Spleen (tissue), 7 donors: ENCODE measurements around the gene IRGC.

Experiments
- POLR2AphosphoS5 ChIP-seq, 3 donors: sonication (generic); formaldehyde crosslinking; IDR thresholded peaks; one replicate each; pipeline ENCODE4 v1.5.1; 2017; ENCODE audit warnings: antibody characterized with exemption in 3 of 3
- TF ChIP-seq, protein P1 (sequence below), 11 experiments: fragments of 200-600 bp in 7 of 11; fragments of 450-650 bp in 4 of 11; sonication (generic) in 4 of 11; IDR thresholded peaks in 8 of 11; conservative IDR thresholded peaks in 3 of 11; 1 replicate in 7 of 11; 2 replicates in 4 of 11; pipeline versions ENCODE4 v1.4.0 to v1.8.0; 2016 to 2021; ENCODE audit warnings: antibody characterized with exemption in 11 of 11, inconsistent platforms in 4 of 11, mild to moderate bottlenecking in 1 of 11
- donor health status: DM: no; HTN: no; CAD: no; lungs with moderate emphysema.
- donor health status: DM: no; HTN: no; CAD: no.
- donor health status: DM: no; HTN: no; CAD: no.

DNA sequence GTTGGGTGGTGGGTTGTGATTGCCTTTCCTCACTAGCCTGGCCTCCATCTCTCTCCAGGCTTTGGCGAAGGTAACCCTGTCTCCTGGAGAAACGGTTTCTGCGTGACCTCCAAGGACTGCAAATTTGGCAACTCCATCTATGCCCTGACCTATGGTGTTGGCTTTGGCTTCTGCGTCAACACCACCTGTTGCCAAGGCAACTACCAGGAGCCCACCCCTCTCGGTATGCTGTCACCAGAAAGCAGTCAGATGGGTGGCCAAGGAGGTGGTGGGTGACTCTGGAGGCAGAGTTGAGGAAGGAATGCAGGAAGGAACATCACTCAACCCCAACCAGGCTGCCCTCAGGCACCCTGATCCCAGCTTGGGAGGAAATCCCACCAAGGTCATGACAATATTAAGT is 18.6 kb upstream of the IRGC start:
- no peak for TF ChIP-seq POLR2AphosphoS5 (IDR thresholded peaks at IDR 0.05)
- TF ChIP-seq, protein P1, sequence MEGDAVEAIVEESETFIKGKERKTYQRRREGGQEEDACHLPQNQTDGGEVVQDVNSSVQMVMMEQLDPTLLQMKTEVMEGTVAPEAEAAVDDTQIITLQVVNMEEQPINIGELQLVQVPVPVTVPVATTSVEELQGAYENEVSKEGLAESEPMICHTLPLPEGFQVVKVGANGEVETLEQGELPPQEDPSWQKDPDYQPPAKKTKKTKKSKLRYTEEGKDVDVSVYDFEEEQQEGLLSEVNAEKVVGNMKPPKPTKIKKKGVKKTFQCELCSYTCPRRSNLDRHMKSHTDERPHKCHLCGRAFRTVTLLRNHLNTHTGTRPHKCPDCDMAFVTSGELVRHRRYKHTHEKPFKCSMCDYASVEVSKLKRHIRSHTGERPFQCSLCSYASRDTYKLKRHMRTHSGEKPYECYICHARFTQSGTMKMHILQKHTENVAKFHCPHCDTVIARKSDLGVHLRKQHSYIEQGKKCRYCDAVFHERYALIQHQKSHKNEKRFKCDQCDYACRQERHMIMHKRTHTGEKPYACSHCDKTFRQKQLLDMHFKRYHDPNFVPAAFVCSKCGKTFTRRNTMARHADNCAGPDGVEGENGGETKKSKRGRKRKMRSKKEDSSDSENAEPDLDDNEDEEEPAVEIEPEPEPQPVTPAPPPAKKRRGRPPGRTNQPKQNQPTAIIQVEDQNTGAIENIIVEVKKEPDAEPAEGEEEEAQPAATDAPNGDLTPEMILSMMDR (IDR thresholded peaks at IDR 0.05 in 8 of 11, conservative IDR thresholded peaks at IDR 0.05 in 3 of 11) = no peak
